Parathyroid adenoma (tissue), 2 donors: ENCODE data around the gene COMMD3.

ENCODE experiments used
- H2AFZ ChIP-seq: fragments of 300-600 bp; sonication (generic); one replicate; pipeline ENCODE4 v1.7.0; 2017; ENCODE audit warnings: antibody characterized with exemption, mild to moderate bottlenecking
- H3K27ac ChIP-seq: fragments of 300-600 bp; sonication (generic); one replicate; pipeline ENCODE4 v1.7.0; 2017
- H3K27me3 ChIP-seq: fragments of 300-600 bp; sonication (generic); one replicate; pipeline ENCODE4 v1.7.0; 2017; ENCODE audit warnings: low read length; ENCODE audit not compliant: control insufficient read depth, insufficient read depth
- H3K36me3 ChIP-seq: fragments of 300-600 bp; sonication (generic); one replicate; pipeline ENCODE4 v1.7.0; 2017; ENCODE audit warnings: low read length; ENCODE audit not compliant: control insufficient read depth, insufficient read depth
- H3K4me1 ChIP-seq: fragments of 300-600 bp; sonication (generic); one replicate; pipeline ENCODE4 v1.7.0; 2017; ENCODE audit warnings: control low read depth
- H3K4me2 ChIP-seq: fragments of 300-600 bp; sonication (generic); one replicate; pipeline ENCODE4 v1.7.0; 2017; ENCODE audit warnings: low read length
- H3K4me3 ChIP-seq: fragments of 300-600 bp; sonication (generic); one replicate; pipeline ENCODE4 v1.7.0; 2017; ENCODE audit warnings: low read depth, low read length
- H3K79me2 ChIP-seq: fragments of 300-600 bp; sonication (generic); one replicate; pipeline ENCODE4 v1.7.0; 2017; ENCODE audit warnings: control low read depth
- H3K9ac ChIP-seq: fragments of 300-600 bp; sonication (generic); one replicate; pipeline ENCODE4 v1.7.0; 2017; ENCODE audit warnings: mild to moderate bottlenecking
- H3K9me3 ChIP-seq: fragments of 300-600 bp; sonication (generic); one replicate; pipeline ENCODE4 v1.7.0; 2017; ENCODE audit warnings: low read length; ENCODE audit not compliant: control insufficient read depth
- TF ChIP-seq, protein P1 (sequence below): fragments of 300-600 bp; sonication (generic); IDR thresholded peaks from one replicate; pipeline ENCODE4 v1.7.0; 2017; ENCODE audit warnings: antibody characterized with exemption, mild to moderate bottlenecking
- donor health status: primary hyperparathyroidism.

Gene COMMD3

DNA sequence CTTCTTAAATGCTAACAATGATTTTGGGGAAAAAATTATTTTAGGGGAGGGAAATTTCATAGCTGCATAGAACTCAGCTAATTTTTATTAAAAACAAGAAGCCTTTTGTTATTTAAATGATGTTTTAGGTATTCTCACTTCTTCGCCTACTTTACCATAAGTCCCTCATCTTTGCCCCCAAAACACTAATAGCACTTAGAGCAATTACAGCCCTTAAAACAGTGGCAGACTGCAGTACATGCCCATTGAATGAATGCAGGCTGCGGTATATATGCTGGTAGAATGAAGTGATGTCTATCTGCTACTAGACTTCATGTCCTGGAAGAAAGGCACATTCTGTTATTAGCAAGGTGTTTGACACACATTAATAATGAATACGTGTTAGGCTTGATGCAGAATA is 26.2 kb downstream of the COMMD3 start:
- TF ChIP-seq, protein P1, sequence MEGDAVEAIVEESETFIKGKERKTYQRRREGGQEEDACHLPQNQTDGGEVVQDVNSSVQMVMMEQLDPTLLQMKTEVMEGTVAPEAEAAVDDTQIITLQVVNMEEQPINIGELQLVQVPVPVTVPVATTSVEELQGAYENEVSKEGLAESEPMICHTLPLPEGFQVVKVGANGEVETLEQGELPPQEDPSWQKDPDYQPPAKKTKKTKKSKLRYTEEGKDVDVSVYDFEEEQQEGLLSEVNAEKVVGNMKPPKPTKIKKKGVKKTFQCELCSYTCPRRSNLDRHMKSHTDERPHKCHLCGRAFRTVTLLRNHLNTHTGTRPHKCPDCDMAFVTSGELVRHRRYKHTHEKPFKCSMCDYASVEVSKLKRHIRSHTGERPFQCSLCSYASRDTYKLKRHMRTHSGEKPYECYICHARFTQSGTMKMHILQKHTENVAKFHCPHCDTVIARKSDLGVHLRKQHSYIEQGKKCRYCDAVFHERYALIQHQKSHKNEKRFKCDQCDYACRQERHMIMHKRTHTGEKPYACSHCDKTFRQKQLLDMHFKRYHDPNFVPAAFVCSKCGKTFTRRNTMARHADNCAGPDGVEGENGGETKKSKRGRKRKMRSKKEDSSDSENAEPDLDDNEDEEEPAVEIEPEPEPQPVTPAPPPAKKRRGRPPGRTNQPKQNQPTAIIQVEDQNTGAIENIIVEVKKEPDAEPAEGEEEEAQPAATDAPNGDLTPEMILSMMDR = no peak
- peaks cover 28% of the 10 kb centered on the region for H3K27me3 ChIP-seq
- no peaks in the 10 kb centered on the region for H3K79me2 ChIP-seq
- H3K36me3 ChIP-seq = no peaks in the 10 kb centered on the region
- H3K4me2 ChIP-seq = no peak overlapping the region
- no peak overlapping the region for H3K9ac ChIP-seq
- no peaks in the 10 kb centered on the region for H3K4me1 ChIP-seq
- H3K4me3 ChIP-seq = no peak overlapping the region
- H2AFZ ChIP-seq = no peak overlapping the region
- H3K27ac ChIP-seq = no peak overlapping the region
- H3K9me3 ChIP-seq = no peaks in the 10 kb centered on the region

DNA sequence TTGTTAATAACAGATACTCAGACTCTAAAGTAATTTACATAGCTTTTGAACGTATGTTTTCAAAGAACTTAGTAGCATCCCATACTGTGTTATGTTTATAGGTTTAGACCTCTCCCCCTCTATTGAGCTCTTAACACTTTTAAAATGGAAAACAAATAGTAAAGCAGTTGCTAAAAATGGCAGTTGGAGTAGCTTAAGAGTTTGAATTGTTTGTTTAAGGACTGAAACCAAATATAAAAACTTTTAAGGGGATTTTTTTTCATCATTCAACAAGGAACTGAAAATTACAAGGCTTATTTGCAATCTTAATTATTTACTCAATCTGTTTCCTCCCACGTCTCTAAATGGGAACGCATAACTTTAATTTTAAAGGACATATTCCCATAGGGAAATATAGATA is 27.5 kb downstream of the COMMD3 start:
- no peak overlapping the region for H3K4me3 ChIP-seq
- H3K27ac ChIP-seq = no peak overlapping the region
- H3K9me3 ChIP-seq = no peaks in the 10 kb centered on the region
- TF ChIP-seq, protein P1 = no peak
- no peaks in the 10 kb centered on the region for H3K4me1 ChIP-seq
- H3K4me2 ChIP-seq = no peak overlapping the region
- no peaks in the 10 kb centered on the region for H3K36me3 ChIP-seq
- no peaks in the 10 kb centered on the region for H3K79me2 ChIP-seq
- no peak overlapping the region for H3K9ac ChIP-seq
- no peak overlapping the region for H2AFZ ChIP-seq
- H3K27me3 ChIP-seq = peaks cover 23% of the 10 kb centered on the region

- Histone ChIP-seq H3K4me1 (no peaks in the 10 kb centered on the region), H3K27ac (no peak overlapping the region), H3K27me3 (peaks cover 23% of the 10 kb centered on the region), H3K9ac (no peak overlapping the region), H2AFZ (no peak overlapping the region), H3K36me3 (no peaks in the 10 kb centered on the region), H3K79me2 (no peaks in the 10 kb centered on the region), H3K4me2 (no peak overlapping the region), H3K9me3 (no peaks in the 10 kb centered on the region), H3K4me3 (no peak overlapping the region)
- TF ChIP-seq, protein P1 = no peak
These were observed 28.1 kb downstream of the COMMD3 start for GRCh38 chr10:22344249-22344648.

DNA sequence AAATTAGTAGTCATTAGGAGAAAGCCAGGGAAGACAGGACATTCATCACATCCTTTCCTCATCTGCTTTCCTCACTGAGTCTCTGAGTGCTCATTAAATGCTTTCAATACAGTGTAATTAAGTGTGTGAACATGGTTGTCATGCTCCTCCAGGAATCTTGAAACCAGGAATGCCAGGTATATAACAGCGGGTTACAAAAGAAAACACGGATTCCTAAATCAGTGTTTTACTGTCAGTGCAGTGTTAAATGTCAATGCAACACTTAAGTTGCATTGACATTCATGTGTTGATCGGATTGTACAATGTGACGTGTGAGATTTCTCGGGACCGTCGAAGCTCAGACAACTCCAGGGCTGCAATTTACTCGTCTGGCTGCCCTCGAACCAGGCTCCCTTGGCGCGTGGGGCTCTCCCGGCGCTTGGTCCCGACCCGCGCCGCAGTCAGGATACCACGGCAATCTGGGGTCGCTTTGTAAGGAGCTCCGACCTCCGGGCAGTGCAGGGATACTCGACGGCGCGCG is 28.7 kb downstream of the COMMD3 start:
- Histone ChIP-seq H2AFZ (no peak overlapping the region), H3K4me1 (no peaks in the 10 kb centered on the region), H3K4me3 (no peak overlapping the region), H3K9me3 (no peaks in the 10 kb centered on the region), H3K36me3 (no peaks in the 10 kb centered on the region), H3K79me2 (no peaks in the 10 kb centered on the region), H3K27ac (no peak overlapping the region), H3K27me3 (peaks cover 23% of the 10 kb centered on the region), H3K4me2 (no peak overlapping the region), H3K9ac (no peak overlapping the region)
- TF ChIP-seq, protein P1 = no peak

DNA sequence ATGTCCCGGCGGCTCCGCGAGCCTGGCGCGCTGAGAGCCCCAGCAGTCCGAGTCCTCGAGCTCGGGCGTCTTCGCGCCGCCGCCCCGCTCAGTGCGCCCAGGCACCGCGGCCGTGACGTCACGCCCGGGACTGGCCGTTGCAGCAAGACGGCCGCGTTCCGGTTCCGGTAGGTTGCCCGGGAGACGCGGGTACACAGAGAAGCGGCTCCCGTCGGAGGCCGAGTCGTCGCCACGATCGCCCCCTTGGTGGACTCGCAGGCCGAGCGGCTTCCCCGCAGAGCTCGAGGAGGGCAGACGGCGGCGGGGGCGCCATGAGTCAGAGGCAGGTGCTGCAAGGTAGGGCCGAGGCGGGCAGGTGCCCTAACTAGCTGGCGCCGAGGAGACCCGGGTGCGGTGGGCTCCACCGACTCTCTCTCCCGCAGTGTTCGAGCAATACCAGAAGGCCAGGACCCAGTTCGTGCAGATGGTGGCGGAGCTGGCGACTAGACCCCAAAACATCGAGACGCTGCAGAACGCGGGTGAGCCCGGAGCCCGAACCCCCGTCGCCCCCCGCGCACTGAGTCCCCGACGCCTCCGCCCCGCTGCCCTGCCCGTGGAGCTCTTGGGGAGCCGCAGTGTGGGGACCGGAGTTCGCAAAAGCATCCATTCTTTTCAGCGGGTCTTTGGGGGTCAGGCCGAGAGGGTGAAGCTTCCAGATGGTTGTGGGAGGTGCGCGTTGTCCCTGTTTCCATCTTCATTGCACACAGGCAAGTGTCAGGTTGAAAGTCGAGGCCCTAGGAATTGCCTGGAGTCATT is 29.3 kb downstream of the COMMD3 start, which contains the start of gene SPAG6:
Gene SPAG6 (plus strand): TSS at position 196 of the 795 bp plus-strand sequence. CDS start 116 bp downstream, at position 312.
- H3K4me1 ChIP-seq = no peaks in the 10 kb centered on the region
- no peaks in the 10 kb centered on the region for H3K9me3 ChIP-seq
- no peaks in the 10 kb centered on the region for H3K36me3 ChIP-seq
- TF ChIP-seq, protein P1 = no peak
- H3K9ac ChIP-seq = no peak within 1 kb of the TSS
- H3K27me3 ChIP-seq = peaks cover 23% of the 10 kb centered on the region
- H3K4me2 ChIP-seq = no peak within 1 kb of the TSS
- H3K79me2 ChIP-seq = no peaks in the 10 kb centered on the region
- H3K27ac ChIP-seq = no peak within 1 kb of the TSS
- no peak within 1 kb of the TSS for H3K4me3 ChIP-seq
- H2AFZ ChIP-seq = no peak within 1 kb of the TSS
